K562 (cell line): ENCODE measurements around the gene PPP2R3B. TPM values are rescaled to one million over a fixed set of nuclear protein-coding genes. Genes with fewer than 3 reads are reported as not detected.

Experiments
- CBFA2T2 ChIP-seq: fragments of 450-650 bp; conservative IDR thresholded peaks from 2 replicates; pipeline ENCODE4 v1.6.1; 2017; ENCODE audit warnings: mild to moderate bottlenecking
- GABPB1 ChIP-seq: sonication (generic); formaldehyde crosslinking; IDR thresholded peaks from 2 replicates; pipeline ENCODE4 v1.8.0; 2022; ENCODE audit warnings: mild to moderate bottlenecking, missing genetic modification reagents
- KAT8 ChIP-seq: fragments of 450-650 bp; IDR thresholded peaks from 2 replicates; pipeline ENCODE4 v1.6.1; 2016; ENCODE audit warnings: low read depth, mild to moderate bottlenecking
- KHSRP ChIP-seq: fragments of 450-650 bp; IDR thresholded peaks from 2 replicates; pipeline ENCODE4 v1.6.1; 2017
- MCM3 ChIP-seq: fragments of 450-650 bp; IDR thresholded peaks from 2 replicates; pipeline ENCODE4 v1.6.1; 2016
- MYBL2 ChIP-seq, 2 experiments: fragments of 450-650 bp in 1 of 2; sonication (generic) in 1 of 2; formaldehyde crosslinking in 1 of 2; IDR thresholded peaks; 2 replicates each; pipeline versions ENCODE4 v1.6.1 to v1.8.1; 2017 to 2022; ENCODE audit warnings: borderline replicate concordance in 1 of 2, inconsistent platforms in 1 of 2, low read depth in 1 of 2, mild to moderate bottlenecking in 1 of 2, missing genetic modification reagents in 1 of 2, moderate library complexity in 1 of 2
- NFIC ChIP-seq: fragments of 450-650 bp; IDR thresholded peaks from 2 replicates; pipeline ENCODE4 v1.6.1; 2017; ENCODE audit warnings: mild to moderate bottlenecking, inconsistent platforms
- NFYB ChIP-seq: IDR thresholded peaks from 2 replicates; pipeline ENCODE4 v1.6.1; 2011; ENCODE audit warnings: mild to moderate bottlenecking, moderate library complexity; ENCODE audit not compliant: insufficient read length; ENCODE audit errors: extremely low read depth
- PCBP2 ChIP-seq: fragments of 200-400 bp; formaldehyde crosslinking; IDR thresholded peaks from 2 replicates; pipeline ENCODE4 v1.6.1; 2018; ENCODE audit warnings: low read length, low read depth, mild to moderate bottlenecking, moderate library complexity; ENCODE audit not compliant: poor library complexity, severe bottlenecking
- POLR2A ChIP-seq: fragments of 450-650 bp; conservative IDR thresholded peaks from 2 replicates; pipeline ENCODE4 v1.6.1; 2016
- RBM34 ChIP-seq: fragments of 200-400 bp; formaldehyde crosslinking; IDR thresholded peaks from 2 replicates; pipeline ENCODE4 v1.6.1; 2018; ENCODE audit warnings: low read length, borderline replicate concordance; ENCODE audit not compliant: insufficient read depth
- SMARCE1 ChIP-seq: fragments of 450-650 bp; IDR thresholded peaks from 2 replicates; pipeline ENCODE4 v1.7.1; 2016; ENCODE audit warnings: mild to moderate bottlenecking
- WHSC1 ChIP-seq: IDR thresholded peaks from one replicate; pipeline ENCODE4 v1.6.1; 2012; ENCODE audit warnings: low read length, control low read depth, inconsistent platforms
- XRCC3 ChIP-seq: fragments of 450-650 bp; IDR thresholded peaks from 2 replicates; pipeline ENCODE4 v1.6.1; 2017; ENCODE audit warnings: mild to moderate bottlenecking, moderate library complexity
- ZNF23 ChIP-seq: fragments of 250-450 bp; sonication (Bioruptor Pico); IDR thresholded peaks from 2 replicates; pipeline ENCODE4 v1.4.0; 2020; ENCODE audit warnings: mild to moderate bottlenecking
- ZNF232 ChIP-seq: sonication (generic); formaldehyde crosslinking; IDR thresholded peaks from 2 replicates; pipeline ENCODE4 v1.8.0; 2022; ENCODE audit warnings: mild to moderate bottlenecking, missing genetic modification reagents
- ZNF324 ChIP-seq: fragments of 250-450 bp; sonication (Bioruptor Pico); IDR thresholded peaks from 2 replicates; pipeline ENCODE4 v1.4.0; 2020; ENCODE audit warnings: mild to moderate bottlenecking
- polyA plus RNA-seq, 8 experiments: library from polyadenylated mRNA; depleted of rRNA in 4 of 8; stranded (reverse) in 5 of 8; unstranded in 3 of 8; fragments of >200 nt; fragmentation: Nextera tagmentation in 2 of 8; fragmentation: Illumina TruSeq in 1 of 8; extraction: Ambion mirVana in 2 of 8; extraction: Trizol in 1 of 8; gene quantifications; 2 replicates each; pipeline versions ENCODE4 v1.2.1 to v1.2.3, GENCODE V29; 2011 to 2014; ENCODE audit warnings: inconsistent platforms in 1 of 8, missing spikeins in 1 of 8
- total RNA-seq, 7 experiments: library from RNA; depleted of rRNA in 6 of 7; stranded (reverse); fragments of >200 nt in 6 of 7; fragmentation: Illumina TruSeq in 2 of 7; extraction: Trizol in 2 of 7; gene quantifications; 2 replicates each; pipeline versions ENCODE4 v1.2.1 to v1.2.3, GENCODE V29; 2011 to 2021; ENCODE audit warnings: low replicate concordance in 1 of 7
- TF ChIP-seq, protein P1 (sequence below): fragments of 450-650 bp; IDR thresholded peaks from 2 replicates; pipeline ENCODE4 v1.6.1; 2017; ENCODE audit warnings: antibody characterized with exemption
- TF ChIP-seq, protein P2 (sequence below): fragments of 450-650 bp; IDR thresholded peaks from 2 replicates; pipeline ENCODE4 v1.6.1; 2017; ENCODE audit warnings: antibody characterized with exemption, mild to moderate bottlenecking
- TF ChIP-seq, protein P3 (sequence below): fragments of 450-650 bp; formaldehyde crosslinking; IDR thresholded peaks from 2 replicates; pipeline ENCODE4 v1.4.0; 2020; ENCODE audit warnings: mild to moderate bottlenecking, mixed read lengths
- TF ChIP-seq, protein P4 (sequence below): fragments of 450-650 bp; conservative IDR thresholded peaks from 2 replicates; pipeline ENCODE4 v1.6.1; 2016; ENCODE audit warnings: missing genetic modification characterization, low read depth, mild to moderate bottlenecking, missing compliant biosample characterization, moderate library complexity

Gene PPP2R3B
- total and polyA plus RNA-seq, 9 of the 15 experiments (the other 6 are each of a cell fraction or from before 2014, with no cell fraction given) = 0.04 to 18.2 (median 8.2) TPM; not detected in 1

GRCh38 chrX:318739-319578 is 67.7 kb downstream of the PPP2R3B start, which contains the start of gene GTPBP6 (continued):
- TF ChIP-seq, protein P1, sequence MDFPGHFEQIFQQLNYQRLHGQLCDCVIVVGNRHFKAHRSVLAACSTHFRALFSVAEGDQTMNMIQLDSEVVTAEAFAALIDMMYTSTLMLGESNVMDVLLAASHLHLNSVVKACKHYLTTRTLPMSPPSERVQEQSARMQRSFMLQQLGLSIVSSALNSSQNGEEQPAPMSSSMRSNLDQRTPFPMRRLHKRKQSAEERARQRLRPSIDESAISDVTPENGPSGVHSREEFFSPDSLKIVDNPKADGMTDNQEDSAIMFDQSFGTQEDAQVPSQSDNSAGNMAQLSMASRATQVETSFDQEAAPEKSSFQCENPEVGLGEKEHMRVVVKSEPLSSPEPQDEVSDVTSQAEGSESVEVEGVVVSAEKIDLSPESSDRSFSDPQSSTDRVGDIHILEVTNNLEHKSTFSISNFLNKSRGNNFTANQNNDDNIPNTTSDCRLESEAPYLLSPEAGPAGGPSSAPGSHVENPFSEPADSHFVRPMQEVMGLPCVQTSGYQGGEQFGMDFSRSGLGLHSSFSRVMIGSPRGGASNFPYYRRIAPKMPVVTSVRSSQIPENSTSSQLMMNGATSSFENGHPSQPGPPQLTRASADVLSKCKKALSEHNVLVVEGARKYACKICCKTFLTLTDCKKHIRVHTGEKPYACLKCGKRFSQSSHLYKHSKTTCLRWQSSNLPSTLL = no peak
- TF ChIP-seq, protein P2, sequence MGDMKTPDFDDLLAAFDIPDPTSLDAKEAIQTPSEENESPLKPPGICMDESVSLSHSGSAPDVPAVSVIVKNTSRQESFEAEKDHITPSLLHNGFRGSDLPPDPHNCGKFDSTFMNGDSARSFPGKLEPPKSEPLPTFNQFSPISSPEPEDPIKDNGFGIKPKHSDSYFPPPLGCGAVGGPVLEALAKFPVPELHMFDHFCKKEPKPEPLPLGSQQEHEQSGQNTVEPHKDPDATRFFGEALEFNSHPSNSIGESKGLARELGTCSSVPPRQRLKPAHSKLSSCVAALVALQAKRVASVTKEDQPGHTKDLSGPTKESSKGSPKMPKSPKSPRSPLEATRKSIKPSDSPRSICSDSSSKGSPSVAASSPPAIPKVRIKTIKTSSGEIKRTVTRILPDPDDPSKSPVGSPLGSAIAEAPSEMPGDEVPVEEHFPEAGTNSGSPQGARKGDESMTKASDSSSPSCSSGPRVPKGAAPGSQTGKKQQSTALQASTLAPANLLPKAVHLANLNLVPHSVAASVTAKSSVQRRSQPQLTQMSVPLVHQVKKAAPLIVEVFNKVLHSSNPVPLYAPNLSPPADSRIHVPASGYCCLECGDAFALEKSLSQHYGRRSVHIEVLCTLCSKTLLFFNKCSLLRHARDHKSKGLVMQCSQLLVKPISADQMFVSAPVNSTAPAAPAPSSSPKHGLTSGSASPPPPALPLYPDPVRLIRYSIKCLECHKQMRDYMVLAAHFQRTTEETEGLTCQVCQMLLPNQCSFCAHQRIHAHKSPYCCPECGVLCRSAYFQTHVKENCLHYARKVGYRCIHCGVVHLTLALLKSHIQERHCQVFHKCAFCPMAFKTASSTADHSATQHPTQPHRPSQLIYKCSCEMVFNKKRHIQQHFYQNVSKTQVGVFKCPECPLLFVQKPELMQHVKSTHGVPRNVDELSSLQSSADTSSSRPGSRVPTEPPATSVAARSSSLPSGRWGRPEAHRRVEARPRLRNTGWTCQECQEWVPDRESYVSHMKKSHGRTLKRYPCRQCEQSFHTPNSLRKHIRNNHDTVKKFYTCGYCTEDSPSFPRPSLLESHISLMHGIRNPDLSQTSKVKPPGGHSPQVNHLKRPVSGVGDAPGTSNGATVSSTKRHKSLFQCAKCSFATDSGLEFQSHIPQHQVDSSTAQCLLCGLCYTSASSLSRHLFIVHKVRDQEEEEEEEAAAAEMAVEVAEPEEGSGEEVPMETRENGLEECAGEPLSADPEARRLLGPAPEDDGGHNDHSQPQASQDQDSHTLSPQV = no peak
- TF ChIP-seq CBFA2T2 (peak; percentile 93), ZNF23 (CRISPR knock-in tag) (no peak), MCM3 (no peak), XRCC3 (no peak), ZNF324 (CRISPR knock-in tag) (no peak), POLR2A (peak; percentile 67), NFIC (0 out of 2 replicates have a peak, but pooled peaks have one; percentile 15), MYBL2 (IDR thresholded peaks at IDR 0.05; ENCODE audit: low read depth) (no peak), MYBL2 (CRISPR knock-in tag; IDR thresholded peaks at IDR 0.05; ENCODE audit: borderline replicate concordance) (no peak), WHSC1 (no peak), SMARCE1 (no peak), ZNF232 (no peak), KAT8 (no peak), NFYB (peak; percentile 96), GABPB1 (CRISPR knock-in tag) (peak; percentile 48; the same call in 1 of the 2 replicates), PCBP2 (no peak), KHSRP (no peak), RBM34 (no peak)
- TF ChIP-seq, protein P3, sequence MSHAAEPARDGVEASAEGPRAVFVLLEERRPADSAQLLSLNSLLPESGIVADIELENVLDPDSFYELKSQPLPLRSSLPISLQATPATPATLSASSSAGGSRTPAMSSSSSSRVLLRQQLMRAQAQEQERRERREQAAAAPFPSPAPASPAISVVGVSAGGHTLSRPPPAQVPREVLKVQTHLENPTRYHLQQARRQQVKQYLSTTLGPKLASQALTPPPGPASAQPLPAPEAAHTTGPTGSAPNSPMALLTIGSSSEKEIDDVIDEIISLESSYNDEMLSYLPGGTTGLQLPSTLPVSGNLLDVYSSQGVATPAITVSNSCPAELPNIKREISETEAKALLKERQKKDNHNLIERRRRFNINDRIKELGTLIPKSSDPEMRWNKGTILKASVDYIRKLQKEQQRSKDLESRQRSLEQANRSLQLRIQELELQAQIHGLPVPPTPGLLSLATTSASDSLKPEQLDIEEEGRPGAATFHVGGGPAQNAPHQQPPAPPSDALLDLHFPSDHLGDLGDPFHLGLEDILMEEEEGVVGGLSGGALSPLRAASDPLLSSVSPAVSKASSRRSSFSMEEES (CRISPR knock-in tag) = peak; percentile 97
- TF ChIP-seq, protein P4, sequence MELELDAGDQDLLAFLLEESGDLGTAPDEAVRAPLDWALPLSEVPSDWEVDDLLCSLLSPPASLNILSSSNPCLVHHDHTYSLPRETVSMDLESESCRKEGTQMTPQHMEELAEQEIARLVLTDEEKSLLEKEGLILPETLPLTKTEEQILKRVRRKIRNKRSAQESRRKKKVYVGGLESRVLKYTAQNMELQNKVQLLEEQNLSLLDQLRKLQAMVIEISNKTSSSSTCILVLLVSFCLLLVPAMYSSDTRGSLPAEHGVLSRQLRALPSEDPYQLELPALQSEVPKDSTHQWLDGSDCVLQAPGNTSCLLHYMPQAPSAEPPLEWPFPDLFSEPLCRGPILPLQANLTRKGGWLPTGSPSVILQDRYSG (tag) = no peak
